WI38 (cell line): ENCODE measurements around the gene LHPP.

ENCODE experiments used
- H3K4me3 ChIP-seq: 2 replicates; pipeline ENCODE4 v1.5.1; 2011; ENCODE audit warnings: low read depth, mild to moderate bottlenecking, control low read depth, low read length
- TF ChIP-seq, protein P1 (sequence below): IDR thresholded peaks from 2 replicates; pipeline ENCODE4 v1.5.1; 2012; ENCODE audit warnings: low read depth, mild to moderate bottlenecking, control low read depth, low read length

The LHPP gene

GRCh38 chr10:124500757-124501156 lies 39.1 kb downstream of the LHPP start:
- no peak overlapping the region for H3K4me3 ChIP-seq
- TF ChIP-seq, protein P1, sequence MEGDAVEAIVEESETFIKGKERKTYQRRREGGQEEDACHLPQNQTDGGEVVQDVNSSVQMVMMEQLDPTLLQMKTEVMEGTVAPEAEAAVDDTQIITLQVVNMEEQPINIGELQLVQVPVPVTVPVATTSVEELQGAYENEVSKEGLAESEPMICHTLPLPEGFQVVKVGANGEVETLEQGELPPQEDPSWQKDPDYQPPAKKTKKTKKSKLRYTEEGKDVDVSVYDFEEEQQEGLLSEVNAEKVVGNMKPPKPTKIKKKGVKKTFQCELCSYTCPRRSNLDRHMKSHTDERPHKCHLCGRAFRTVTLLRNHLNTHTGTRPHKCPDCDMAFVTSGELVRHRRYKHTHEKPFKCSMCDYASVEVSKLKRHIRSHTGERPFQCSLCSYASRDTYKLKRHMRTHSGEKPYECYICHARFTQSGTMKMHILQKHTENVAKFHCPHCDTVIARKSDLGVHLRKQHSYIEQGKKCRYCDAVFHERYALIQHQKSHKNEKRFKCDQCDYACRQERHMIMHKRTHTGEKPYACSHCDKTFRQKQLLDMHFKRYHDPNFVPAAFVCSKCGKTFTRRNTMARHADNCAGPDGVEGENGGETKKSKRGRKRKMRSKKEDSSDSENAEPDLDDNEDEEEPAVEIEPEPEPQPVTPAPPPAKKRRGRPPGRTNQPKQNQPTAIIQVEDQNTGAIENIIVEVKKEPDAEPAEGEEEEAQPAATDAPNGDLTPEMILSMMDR = no peak

DNA sequence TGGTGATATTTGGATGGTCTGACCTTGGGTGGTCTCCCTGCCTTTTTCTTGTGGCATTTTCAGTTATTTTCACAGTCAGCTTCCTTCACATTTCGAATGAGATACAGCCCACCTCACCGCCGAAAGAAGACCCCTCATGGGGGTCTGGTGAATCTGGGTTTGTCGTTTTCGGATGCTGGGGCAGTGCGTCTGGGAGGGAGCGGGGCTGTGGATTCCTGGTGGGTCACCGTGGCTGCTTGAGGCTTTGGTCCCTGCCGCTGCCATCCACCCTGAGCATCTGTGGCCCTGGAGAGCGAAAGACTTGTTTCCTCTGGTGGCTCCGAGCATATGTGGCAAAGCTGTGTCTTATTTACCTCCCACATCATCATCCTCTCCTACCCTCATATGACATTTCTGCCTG lies 43.1 kb downstream of the LHPP start:
- TF ChIP-seq, protein P1 = no peak
- no peak overlapping the region for H3K4me3 ChIP-seq

DNA sequence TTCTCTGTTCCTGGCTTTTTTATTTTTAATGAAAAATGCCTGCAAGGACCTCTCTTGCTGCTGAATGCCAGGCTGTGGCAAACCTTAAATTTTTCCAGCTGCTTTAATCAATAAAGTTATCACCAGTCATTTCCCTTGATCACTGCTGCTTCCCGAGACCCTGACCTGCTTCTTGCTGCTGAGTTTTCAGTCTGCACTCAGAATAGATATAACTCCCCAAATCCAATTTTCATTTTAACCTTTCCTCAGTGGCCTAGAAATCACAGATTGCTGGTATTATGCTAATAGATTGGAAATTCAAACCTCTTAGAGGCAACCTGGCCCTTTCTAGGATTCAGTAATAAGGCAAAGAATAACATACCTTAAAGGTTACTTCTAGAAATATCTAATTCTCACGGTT lies 43.7 kb downstream of the LHPP start:
- no peak overlapping the region for H3K4me3 ChIP-seq
- TF ChIP-seq, protein P1 = no peak

DNA sequence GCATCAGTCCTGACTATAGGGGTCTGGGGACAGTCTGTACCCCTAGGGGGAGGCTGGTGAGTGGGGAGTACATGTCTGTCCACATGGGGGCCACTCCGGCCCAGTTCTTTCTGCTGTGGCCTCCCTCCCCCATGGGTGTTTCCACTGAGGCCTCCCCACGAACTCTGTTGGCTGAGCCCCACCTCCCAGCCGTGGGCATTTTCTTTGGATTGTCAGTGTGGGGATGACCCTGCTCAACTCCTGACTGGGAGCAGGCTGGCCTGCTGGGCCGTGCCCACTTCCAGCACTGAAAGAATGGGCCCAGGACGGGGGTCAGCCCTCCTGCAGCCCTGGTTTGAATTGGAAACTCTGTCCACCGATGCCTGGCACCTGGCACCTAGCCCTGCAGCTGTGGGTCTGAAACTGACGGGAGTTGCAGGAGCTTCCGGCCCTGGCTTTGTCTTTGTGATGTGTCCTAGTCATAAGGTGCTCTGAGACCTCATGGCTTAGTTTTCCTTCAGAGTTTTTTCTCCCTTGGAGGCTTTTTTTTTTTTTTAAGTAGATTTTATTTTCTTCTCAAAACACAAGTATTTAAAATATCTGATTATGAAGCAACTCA lies 46.5 kb downstream of the LHPP start:
- H3K4me3 ChIP-seq = no peak overlapping the region
- TF ChIP-seq, protein P1 = no peak

GRCh38 chr10:124508907-124509454 lies 47.4 kb downstream of the LHPP start:
- no peak overlapping the region for H3K4me3 ChIP-seq
- TF ChIP-seq, protein P1 = no peak

GRCh38 chr10:124509880-124510632 lies 48.4 kb downstream of the LHPP start:
- H3K4me3 ChIP-seq = no peak overlapping the region
- TF ChIP-seq, protein P1 = no peak

DNA sequence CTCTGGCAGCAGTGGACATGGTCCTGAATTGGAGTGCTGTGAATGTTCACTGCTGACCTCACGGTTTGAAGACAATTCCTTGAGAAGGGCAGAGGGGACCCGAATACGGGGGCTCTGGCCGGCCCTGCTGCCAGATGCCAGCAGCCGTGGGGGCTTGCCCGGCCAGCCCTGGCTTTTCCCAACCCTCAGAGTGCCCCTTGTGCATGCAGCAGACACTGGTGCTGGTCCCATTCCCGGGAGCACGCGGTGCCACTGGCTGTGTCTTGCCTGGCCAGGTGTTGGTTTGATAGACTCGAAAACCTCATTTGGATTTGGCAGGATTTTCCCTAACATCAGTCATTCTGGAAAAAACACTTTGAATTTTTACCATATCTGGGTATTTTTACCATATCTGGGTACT lies 49.1 kb downstream of the LHPP start:
- H3K4me3 ChIP-seq = no peak overlapping the region
- TF ChIP-seq, protein P1 = no peak
